K562 (cell line): Measurements from ENCODE around the gene FOXRED2. TPM values are rescaled to one million over a fixed set of nuclear protein-coding genes. Genes with fewer than 3 reads are reported as not detected.

Source experiments
- ATAC-seq: fragments of 200-7000 bp; cut with Tn5 transposase; 3 replicates; pipeline ENCODE4 v1.9.1; 2020; ENCODE audit warnings: moderate library complexity
- BruUV-seq: library from RNA; stranded (reverse); fragments of 400-500 nt; replicated peaks from 2 replicates; lab custom pipeline; 2021; lab: Mats Ljungman, UMichigan
- CTCF ChIA-PET: fragments of 300-600 bp; formaldehyde crosslinking; extraction: SDS; loops from one replicate; lab custom pipeline; 2021; ENCODE audit warnings: low intra/inter-chr PET ratio; lab: Yijun Ruan, JAX
- POLR2A ChIA-PET: fragments of 300-600, 350-650 bp; sonication (Branson Sonifier 250); formaldehyde crosslinking; extraction: SDS; loops from one replicate; lab custom pipeline; 2021; ENCODE audit warnings: antibody characterized with exemption, inconsistent platforms; lab: Yijun Ruan, JAX
- DNase-seq, 4 experiments: peaks; one replicate each; pipeline versions ENCODE4 v3.0.0 to v3.0.0-alpha.2; 2011 to 2018; ENCODE audit warnings: low spot score in 3 of 4, mixed read lengths in 3 of 4; ENCODE audit errors: extremely low read depth in 1 of 4
- FAIRE-seq: peaks from 2 replicates; lab custom pipeline; 2011; peaks lifted over from hg19 to GRCh38; lab: Jason Lieb, UNC
- H2AFZ ChIP-seq: 2 replicates; pipeline ENCODE4 v1.6.0; 2011; ENCODE audit warnings: low read depth, low read length, control low read depth, inconsistent platforms
- H3K27ac ChIP-seq: fragments of 200-600 bp; 3 replicates; pipeline ENCODE4 v1.8.0; 2011; ENCODE audit warnings: low read depth, mild to moderate bottlenecking, control low read depth, inconsistent platforms, low read length, moderate library complexity, mixed read lengths; ENCODE audit errors: extremely low read depth
- H3K27me3 ChIP-seq, 2 experiments: fragments of 300-600 bp in 1 of 2; 2 replicates in 1 of 2; 3 replicates in 1 of 2; pipeline versions ENCODE4 v1.6.0 to v1.8.0; 2011; ENCODE audit warnings: inconsistent platforms in 2 of 2, low read length in 2 of 2, mild to moderate bottlenecking in 1 of 2, mixed read lengths in 1 of 2, moderate library complexity in 1 of 2; ENCODE audit not compliant: control insufficient read depth in 2 of 2, insufficient read depth in 2 of 2
- H3K36me3 ChIP-seq: fragments of 300-600 bp; 3 replicates; pipeline ENCODE4 v1.8.0; 2011; ENCODE audit warnings: mild to moderate bottlenecking, low read length, inconsistent platforms; ENCODE audit not compliant: control insufficient read depth, insufficient read depth
- H3K4me1 ChIP-seq, 2 experiments: fragments of 200-600 bp in 1 of 2; replicated peaks in 1 of 2; 2 replicates in 1 of 2; 3 replicates in 1 of 2; pipeline versions ENCODE4 v1.5.1 to v1.8.0; 2011; ENCODE audit warnings: inconsistent platforms in 2 of 2, low read length in 2 of 2, mild to moderate bottlenecking in 1 of 2, mixed read lengths in 1 of 2, moderate library complexity in 1 of 2; ENCODE audit not compliant: control insufficient read depth in 2 of 2, insufficient read depth in 2 of 2
- H3K4me2 ChIP-seq: 2 replicates; pipeline ENCODE4 v1.6.1; 2011; ENCODE audit warnings: low read length, control low read depth, inconsistent platforms, mixed read lengths; ENCODE audit not compliant: insufficient read depth
- H3K4me3 ChIP-seq: fragments of 200-600 bp; sonication (generic), shearing (Covaris generic); 2 replicates; pipeline ENCODE4 v1.5.1; 2016; ENCODE audit warnings: control low read depth, inconsistent platforms
- H3K79me2 ChIP-seq: fragments of 200-600 bp; 3 replicates; pipeline ENCODE4 v1.8.0; 2011; ENCODE audit warnings: low read length, inconsistent platforms; ENCODE audit not compliant: control insufficient read depth, insufficient read depth
- H3K9ac ChIP-seq, 2 experiments: 2 replicates each; pipeline versions ENCODE4 v1.6.0 to v1.6.1; 2011; ENCODE audit warnings: low read depth in 2 of 2, low read length in 2 of 2, control low read depth in 1 of 2, inconsistent platforms in 1 of 2, mild to moderate bottlenecking in 1 of 2, mixed read lengths in 1 of 2; ENCODE audit not compliant: insufficient read depth in 1 of 2
- H3K9me1 ChIP-seq: one replicate; pipeline ENCODE4 v1.6.0; 2011; ENCODE audit warnings: inconsistent platforms, mild to moderate bottlenecking, low read length, moderate library complexity; ENCODE audit not compliant: control insufficient read depth, insufficient read depth
- H3K9me3 ChIP-seq: replicated peaks from 2 replicates; pipeline ENCODE4 v1.5.1; 2011; ENCODE audit warnings: low read depth, low read length, inconsistent platforms; ENCODE audit not compliant: control insufficient read depth, insufficient read depth
- H4K20me1 ChIP-seq: replicated peaks from 2 replicates; pipeline ENCODE4 v1.6.1; 2011; ENCODE audit warnings: low read length, inconsistent platforms, mixed read lengths; ENCODE audit not compliant: control insufficient read depth, insufficient read depth
- MITF ChIP-seq: IDR thresholded peaks from 2 replicates; pipeline ENCODE4 v1.6.1; 2014; ENCODE audit warnings: antibody characterized with exemption
- MTF1 ChIP-seq: fragments of 250-450 bp; sonication (Bioruptor Pico); IDR thresholded peaks from 2 replicates; pipeline ENCODE4 v1.9.0; 2021; ENCODE audit warnings: moderate library complexity, mild to moderate bottlenecking, inconsistent platforms, borderline replicate concordance
- PYGO2 ChIP-seq: fragments of 450-650 bp; IDR thresholded peaks from 2 replicates; pipeline ENCODE4 v1.6.1; 2016; ENCODE audit warnings: mild to moderate bottlenecking, missing genetic modification characterization, moderate library complexity, missing compliant biosample characterization
- SREBF2 ChIP-seq: sonication (generic); formaldehyde crosslinking; IDR thresholded peaks from 2 replicates; pipeline ENCODE4 v1.4.0; 2020; ENCODE audit warnings: mild to moderate bottlenecking, missing genetic modification reagents
- ZNF778 ChIP-seq: fragments of 450-650 bp; formaldehyde crosslinking; IDR thresholded peaks from 2 replicates; pipeline ENCODE4 v1.4.0; 2020; ENCODE audit warnings: mild to moderate bottlenecking, moderate library complexity
- WGBS: fragments of 100-300 bp; shearing (Covaris generic); methylation state at CpG from one replicate; pipeline ENCODE4 v1.1.6; 2016; ENCODE audit warnings: low coverage, mixed read lengths; ENCODE audit not compliant: insufficient coverage; ENCODE audit errors: missing lambda C conversion rate; 5-methylcytosine and 5-hydroxymethylcytosine counted together
- in situ Hi-C: fragments of 300-500 bp; cut with MboI; formaldehyde crosslinking; loops from 4 replicates; pipeline ENCODE4 v1.15.0; 2018; ENCODE audit warnings: inconsistent platforms, mixed read lengths
- intact Hi-C: fragments of 100-400 bp; cut with micrococcal nuclease; formaldehyde crosslinking; loops from 2 replicates; pipeline ENCODE4 v1.14.2; 2022
- polyA plus RNA-seq, 8 experiments: library from polyadenylated mRNA; depleted of rRNA in 4 of 8; stranded (reverse) in 5 of 8; unstranded in 3 of 8; fragments of >200 nt; fragmentation: Nextera tagmentation in 2 of 8; fragmentation: Illumina TruSeq in 1 of 8; extraction: Ambion mirVana in 2 of 8; extraction: Trizol in 1 of 8; gene quantifications; 2 replicates each; pipeline versions ENCODE4 v1.2.1 to v1.2.3, GENCODE V29; 2011 to 2014; ENCODE audit warnings: inconsistent platforms in 1 of 8, missing spikeins in 1 of 8
- total RNA-seq, 7 experiments: library from RNA; depleted of rRNA in 6 of 7; stranded (reverse); fragments of >200 nt in 6 of 7; fragmentation: Illumina TruSeq in 2 of 7; extraction: Trizol in 2 of 7; gene quantifications; 2 replicates each; pipeline versions ENCODE4 v1.2.1 to v1.2.3, GENCODE V29; 2011 to 2021; ENCODE audit warnings: low replicate concordance in 1 of 7
- TF ChIP-seq, protein P1 (sequence below): sonication (generic); formaldehyde crosslinking; IDR thresholded peaks from 2 replicates; pipeline ENCODE4 v1.8.0; 2022; ENCODE audit warnings: missing genetic modification reagents, mild to moderate bottlenecking, borderline replicate concordance
- TF ChIP-seq, protein P2 (sequence below): fragments of 450-650 bp; IDR thresholded peaks from 2 replicates; pipeline ENCODE4 v1.6.1; 2016; ENCODE audit warnings: low read depth, mild to moderate bottlenecking, moderate library complexity
- TF ChIP-seq, protein P3 (sequence below): fragments of 450-650 bp; formaldehyde crosslinking; IDR thresholded peaks from 2 replicates; pipeline ENCODE4 v1.4.0; 2020; ENCODE audit warnings: mild to moderate bottlenecking, mixed read lengths

The FOXRED2 gene
- total and polyA plus RNA-seq, 9 of the 15 experiments (the other 6 are each of a cell fraction or from before 2014, with no cell fraction given), result 2.8 to 48.4 (median 7.8) TPM

- no TSS peak for BruUV-seq
- ChIA-PET CTCF (no interaction called here), POLR2A (interaction anchor here (0.6 to 1.9 kb wide), 3 partner anchors 38 to 252 kb away, joined by 3 to 6 read pairs (median 4); partner anchors contain the start of genes APOL2 and EIF3D)
- Histone ChIP-seq H3K4me1 (peaks cover 0 to 3% of the 10 kb centered on the region in 2 experiments; a peak in 1 of 5 replicates), H3K9me1 (no peaks in the 10 kb centered on the region), H3K36me3 (peaks cover 69% of the 10 kb centered on the region; the same call in 2 of the 3 replicates), H3K79me2 (no peaks in the 10 kb centered on the region), H2AFZ (no peak overlapping the region), H3K9me3 (peaks cover 8% of the 10 kb centered on the region), H4K20me1 (no peaks in the 10 kb centered on the region), H3K27ac (no peak overlapping the region), H3K9ac (no peak overlapping the region), H3K4me2 (no peak overlapping the region), H3K27me3 (no peaks in the 10 kb centered on the region), H3K4me3 (no peak overlapping the region)
- in situ Hi-C loops (no loop called here), intact Hi-C loops (no loop called here)
- TF ChIP-seq PYGO2 (tag), result no peak
- TF ChIP-seq MITF, result no peak
- TF ChIP-seq, protein P1, sequence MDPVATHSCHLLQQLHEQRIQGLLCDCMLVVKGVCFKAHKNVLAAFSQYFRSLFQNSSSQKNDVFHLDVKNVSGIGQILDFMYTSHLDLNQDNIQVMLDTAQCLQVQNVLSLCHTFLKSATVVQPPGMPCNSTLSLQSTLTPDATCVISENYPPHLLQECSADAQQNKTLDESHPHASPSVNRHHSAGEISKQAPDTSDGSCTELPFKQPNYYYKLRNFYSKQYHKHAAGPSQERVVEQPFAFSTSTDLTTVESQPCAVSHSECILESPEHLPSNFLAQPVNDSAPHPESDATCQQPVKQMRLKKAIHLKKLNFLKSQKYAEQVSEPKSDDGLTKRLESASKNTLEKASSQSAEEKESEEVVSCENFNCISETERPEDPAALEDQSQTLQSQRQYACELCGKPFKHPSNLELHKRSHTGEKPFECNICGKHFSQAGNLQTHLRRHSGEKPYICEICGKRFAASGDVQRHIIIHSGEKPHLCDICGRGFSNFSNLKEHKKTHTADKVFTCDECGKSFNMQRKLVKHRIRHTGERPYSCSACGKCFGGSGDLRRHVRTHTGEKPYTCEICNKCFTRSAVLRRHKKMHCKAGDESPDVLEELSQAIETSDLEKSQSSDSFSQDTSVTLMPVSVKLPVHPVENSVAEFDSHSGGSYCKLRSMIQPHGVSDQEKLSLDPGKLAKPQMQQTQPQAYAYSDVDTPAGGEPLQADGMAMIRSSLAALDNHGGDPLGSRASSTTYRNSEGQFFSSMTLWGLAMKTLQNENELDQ (CRISPR knock-in tag), result no peak
- TF ChIP-seq, protein P2, sequence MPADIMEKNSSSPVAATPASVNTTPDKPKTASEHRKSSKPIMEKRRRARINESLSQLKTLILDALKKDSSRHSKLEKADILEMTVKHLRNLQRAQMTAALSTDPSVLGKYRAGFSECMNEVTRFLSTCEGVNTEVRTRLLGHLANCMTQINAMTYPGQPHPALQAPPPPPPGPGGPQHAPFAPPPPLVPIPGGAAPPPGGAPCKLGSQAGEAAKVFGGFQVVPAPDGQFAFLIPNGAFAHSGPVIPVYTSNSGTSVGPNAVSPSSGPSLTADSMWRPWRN, result no peak
- no peak for TF ChIP-seq SREBF2 (CRISPR knock-in tag)
- TF ChIP-seq, protein P3, sequence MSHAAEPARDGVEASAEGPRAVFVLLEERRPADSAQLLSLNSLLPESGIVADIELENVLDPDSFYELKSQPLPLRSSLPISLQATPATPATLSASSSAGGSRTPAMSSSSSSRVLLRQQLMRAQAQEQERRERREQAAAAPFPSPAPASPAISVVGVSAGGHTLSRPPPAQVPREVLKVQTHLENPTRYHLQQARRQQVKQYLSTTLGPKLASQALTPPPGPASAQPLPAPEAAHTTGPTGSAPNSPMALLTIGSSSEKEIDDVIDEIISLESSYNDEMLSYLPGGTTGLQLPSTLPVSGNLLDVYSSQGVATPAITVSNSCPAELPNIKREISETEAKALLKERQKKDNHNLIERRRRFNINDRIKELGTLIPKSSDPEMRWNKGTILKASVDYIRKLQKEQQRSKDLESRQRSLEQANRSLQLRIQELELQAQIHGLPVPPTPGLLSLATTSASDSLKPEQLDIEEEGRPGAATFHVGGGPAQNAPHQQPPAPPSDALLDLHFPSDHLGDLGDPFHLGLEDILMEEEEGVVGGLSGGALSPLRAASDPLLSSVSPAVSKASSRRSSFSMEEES (CRISPR knock-in tag), result no peak
- no peak for TF ChIP-seq MTF1 (CRISPR knock-in tag)
- TF ChIP-seq ZNF778, result no peak
- ATAC-seq (no peak), FAIRE-seq (no peak), DNase-seq (no peak)
- WGBS, result 95% methylated on average over 3 of the region's 7 CpGs
Observed at GRCh38 chr22:36491155-36491554, 15.7 kb downstream of the FOXRED2 start.
